ENCODE results near the gene SYT17.
"Not testable (repeated sequence)": the region's sequence is repeated elsewhere in the genome, so short reads cannot be mapped to it uniquely, and the experiment has no call there.

SYT17 gene

DNA sequence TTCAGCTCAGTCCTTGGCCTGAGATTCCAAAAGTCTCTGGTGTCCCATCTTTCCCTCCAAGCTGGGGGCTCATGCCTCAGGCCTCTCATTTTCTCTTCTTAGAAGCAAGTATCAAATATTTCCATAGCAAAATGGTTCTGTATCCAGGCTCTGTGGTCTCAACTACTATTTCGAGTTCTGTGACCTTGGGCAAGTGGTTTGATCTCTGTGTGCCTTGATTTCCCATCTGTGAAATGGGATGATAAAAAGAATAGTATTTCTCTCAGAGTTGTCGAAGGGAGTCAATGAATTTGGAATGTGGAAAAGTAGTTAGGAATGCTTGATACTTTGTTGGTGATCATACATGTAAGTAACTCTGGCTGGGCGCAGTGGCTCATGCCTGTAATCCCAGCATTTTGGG lies 6.4 kb downstream of the SYT17 start:
- DNase-seq: no peak

GRCh38 chr16:19175492-19176262 lies 7.6 kb downstream of the SYT17 start:
- no peak for DNase-seq

GRCh38 chr16:19177111-19177739 lies 9.2 kb downstream of the SYT17 start:
- peak; percentile 80 for DNase-seq

GRCh38 chr16:19179546-19180490 lies 11.8 kb downstream of the SYT17 start:
- peak; percentile 17 for DNase-seq

DNA sequence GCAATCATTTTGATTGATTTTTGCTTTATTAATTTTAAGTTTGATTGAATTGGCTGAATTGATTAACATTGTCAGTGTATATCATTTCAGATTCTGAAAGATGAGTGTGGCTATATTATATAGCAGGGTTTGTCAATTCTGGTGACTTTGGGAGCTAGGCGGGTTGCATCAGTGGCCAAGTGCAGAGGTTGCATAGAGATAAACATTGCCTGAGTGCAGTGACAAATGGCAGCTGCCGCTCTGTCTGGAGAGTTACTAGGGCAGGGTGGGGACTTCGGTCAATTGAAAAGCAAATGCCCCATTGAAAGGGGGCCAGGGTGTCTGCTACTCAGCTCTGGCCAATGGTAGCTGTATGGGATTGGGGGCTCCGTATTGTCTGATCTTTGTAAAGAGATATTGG lies 12.7 kb downstream of the SYT17 start:
- no peak for DNase-seq

- no peak for DNase-seq
Observed at GRCh38 chr16:19182481-19182880, 14.4 kb downstream of the SYT17 start.

- no peak for DNase-seq
Observed at GRCh38 chr16:19183187-19183586, 15.1 kb downstream of the SYT17 start.

DNA sequence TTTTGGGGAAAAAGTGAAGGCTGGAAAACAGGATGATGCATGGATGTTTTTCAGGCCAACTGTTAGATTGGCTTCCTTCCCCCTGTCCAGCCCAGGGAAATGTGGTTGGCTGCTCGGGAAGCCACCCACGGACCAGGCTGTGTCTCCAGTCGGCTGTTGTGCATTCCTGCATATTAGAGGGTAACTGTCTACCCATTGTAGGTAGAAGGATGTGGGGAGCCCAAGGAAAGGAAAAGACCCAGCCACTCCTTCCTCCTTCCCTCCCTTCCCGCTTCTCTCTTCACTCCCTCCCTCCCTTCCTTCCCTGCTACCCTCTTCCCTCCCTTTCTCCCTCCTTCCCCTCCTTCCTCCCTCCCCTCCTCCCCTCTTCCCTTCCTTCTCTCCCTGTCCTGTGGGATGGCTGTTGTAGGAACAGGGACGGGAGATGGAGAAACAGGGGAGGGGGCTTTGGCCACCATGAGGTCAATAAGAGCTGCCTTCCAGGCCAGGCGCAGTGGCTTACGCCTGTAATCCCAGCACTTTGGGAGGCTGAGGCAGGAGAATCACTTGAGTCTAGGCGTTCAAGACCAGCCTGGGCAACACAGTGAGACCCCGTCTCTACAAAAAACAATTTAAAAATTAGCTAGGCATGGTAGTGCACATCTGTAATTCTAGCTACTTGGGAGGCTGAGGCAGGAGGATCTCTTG lies 16.9 kb downstream of the SYT17 start:
- DNase-seq: no peak

DNA sequence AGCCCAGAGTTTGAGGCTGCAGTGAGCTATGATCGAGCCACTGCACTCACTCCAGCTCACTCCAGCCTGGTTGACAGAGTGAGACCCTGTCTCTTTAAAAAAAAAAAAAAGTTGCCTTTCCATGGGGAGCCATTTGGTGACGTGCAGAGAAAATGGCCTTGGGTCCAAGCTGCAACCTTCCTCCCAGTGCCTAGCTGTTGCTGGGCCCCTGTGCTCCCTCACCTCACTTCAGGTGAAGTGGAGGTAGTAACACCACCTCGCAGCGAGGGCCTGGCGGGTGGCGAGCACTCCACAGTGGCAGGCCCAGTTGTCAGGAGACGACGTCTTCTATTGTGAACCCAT lies 17.4 kb downstream of the SYT17 start:
- no peak for DNase-seq

DNA sequence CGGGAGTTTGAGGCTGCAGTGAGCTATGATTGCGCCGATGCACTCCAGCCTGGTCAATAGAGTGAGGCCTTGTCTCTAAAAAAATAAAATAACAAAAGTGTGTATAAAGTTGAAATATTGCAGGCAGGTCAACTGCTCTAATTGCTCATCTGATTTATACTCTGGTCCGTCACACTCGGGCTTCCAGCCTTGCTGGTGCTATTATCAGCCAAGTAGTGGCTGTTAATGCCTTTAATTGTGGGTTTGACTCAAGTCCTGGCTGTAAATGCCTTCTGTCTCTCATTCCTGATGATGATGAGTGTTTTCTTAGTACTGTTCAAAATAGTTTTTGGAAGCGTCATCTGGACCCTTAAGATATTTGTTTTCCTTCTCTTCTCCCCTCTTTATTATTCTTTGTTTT lies 18.4 kb downstream of the SYT17 start:
- no peak for DNase-seq

- not testable (repeated sequence) for DNase-seq
Observed at GRCh38 chr16:19187961-19188360, 19.9 kb downstream of the SYT17 start.

DNA sequence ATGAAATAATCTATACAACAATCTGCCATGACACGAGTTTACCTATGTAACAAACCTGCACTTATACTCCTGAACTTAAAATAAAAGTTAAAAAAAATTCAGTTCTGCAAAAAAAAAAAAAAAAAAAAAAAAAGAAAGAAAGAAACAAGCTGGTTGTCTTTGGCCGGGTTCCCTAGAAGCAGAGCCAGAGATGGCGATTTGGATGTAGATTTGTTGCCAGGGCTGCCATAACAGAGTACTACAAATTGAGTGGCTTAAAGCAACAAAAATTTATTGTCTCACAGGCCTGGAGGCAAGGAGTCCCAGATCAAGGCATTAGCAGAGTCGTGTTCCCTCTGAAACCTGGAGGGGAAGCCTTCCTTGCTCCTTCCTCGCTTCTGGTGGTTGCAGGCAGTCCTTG lies 20.4 kb downstream of the SYT17 start:
- no peak for DNase-seq

GRCh38 chr16:19192865-19193264 lies 24.8 kb downstream of the SYT17 start:
- no peak for DNase-seq

DNA sequence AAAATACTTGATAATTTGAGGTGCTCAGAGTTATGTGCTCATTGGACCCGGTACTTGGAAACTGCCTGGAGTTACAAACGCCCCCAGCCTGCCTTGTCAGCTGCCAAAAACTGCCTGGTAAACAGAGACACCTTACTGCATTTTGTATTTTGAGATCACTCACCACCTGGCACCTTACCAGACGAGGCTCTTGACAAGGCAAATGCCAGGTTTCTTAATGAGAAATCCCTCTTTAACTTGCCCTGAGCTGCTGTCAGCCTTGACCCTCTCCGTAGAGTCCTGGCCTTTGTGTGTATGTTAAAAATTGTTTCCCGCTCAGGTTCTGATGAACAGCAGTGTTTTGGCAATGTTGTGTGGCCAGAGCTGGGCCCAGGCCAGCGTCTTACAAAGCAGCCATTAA lies 28.8 kb downstream of the SYT17 start:
- DNase-seq: peak; percentile 28

- DNase-seq: no peak
Observed at GRCh38 chr16:19203374-19203966, 35.4 kb downstream of the SYT17 start.

DNA sequence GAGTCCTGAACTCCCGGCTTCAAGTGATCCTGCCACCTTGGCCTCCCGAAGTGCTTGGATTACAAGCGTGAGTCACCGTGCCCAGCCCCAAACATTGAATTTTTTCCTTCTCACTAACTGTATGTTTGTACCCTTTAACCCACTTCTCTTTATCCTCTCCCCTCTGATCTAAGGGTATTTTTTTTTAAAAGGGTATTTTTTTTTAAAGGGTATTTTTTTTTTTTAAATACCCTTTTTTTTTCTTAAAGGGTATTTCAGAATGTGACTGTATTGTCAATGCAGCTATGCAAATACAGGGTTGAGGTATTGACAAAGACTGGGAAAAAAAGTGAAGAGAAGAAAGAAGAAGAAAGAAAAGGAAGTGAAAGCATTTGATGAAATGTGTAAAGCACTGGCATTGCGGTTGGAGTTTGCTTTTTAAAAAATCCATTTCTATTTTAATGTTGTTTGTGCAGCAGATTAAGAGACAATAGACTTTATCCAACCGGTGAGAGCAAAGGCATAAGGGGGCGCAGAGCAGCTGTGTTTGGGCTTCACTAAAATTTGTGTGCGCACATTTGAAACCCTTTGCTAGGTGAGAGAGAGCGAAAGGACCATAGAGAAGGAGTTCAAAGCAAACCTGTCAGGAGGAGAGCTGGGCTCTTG lies 42.4 kb downstream of the SYT17 start:
- DNase-seq: peak; percentile 25

- DNase-seq: no peak
Observed at GRCh38 chr16:19210968-19211367, 42.9 kb downstream of the SYT17 start.

DNA sequence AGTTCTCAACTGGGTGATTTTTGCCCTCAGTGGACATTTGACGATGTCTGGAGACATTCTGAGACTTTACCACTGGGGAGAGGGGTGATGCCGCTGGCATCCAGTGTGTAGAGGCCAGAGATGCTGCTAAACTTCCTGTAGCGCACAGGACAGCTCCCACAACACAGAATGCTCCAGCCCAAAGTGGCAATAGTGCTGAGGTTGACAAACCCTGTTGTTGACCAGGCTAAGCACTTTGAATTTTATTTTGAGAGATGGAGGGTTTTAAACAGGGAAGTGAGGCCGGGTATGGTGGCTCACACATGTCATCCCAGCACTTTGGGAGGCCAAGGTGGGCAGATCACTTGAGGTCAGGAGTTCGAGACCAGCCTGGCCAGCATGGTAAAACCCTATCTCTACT lies 44.0 kb downstream of the SYT17 start:
- DNase-seq: no peak

DNA sequence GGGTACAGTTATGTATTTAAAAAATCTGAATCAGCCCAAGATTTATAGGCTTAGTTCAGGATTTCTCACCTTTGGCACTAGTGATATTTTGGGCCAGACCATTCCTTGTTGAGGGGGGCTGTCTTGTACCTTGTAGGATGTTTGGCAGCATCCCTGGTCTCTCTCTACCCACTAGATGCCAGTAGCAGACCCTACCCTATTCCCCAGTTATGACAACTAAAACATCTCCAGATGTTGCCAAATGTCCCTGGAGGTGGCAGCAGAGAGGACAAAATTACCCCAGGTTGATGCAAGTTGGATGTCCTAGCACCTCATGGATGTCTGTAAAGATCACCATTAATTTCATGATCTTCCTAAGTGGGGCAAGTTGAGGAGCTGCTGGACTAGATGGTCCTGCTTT lies 45.8 kb downstream of the SYT17 start:
- no peak for DNase-seq

DNA sequence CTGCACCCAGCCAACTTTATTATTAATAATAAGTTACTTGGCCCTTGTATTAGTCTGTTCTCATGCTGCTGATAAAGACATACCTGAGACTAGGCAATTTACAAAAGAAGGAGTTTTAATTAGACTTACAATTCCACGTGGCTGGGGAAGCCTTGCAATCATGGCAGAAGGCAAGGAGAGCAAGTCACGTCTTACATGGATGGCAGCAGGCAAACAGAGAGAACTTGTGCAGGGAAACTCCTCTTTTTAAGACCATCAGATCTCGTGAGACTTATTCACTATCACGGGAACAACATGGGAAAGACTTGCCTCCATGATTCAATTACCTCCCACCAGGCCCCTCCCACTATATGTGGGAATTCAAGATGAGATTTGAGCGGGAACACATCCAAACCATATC lies 47.7 kb downstream of the SYT17 start:
- DNase-seq: no peak

DNA sequence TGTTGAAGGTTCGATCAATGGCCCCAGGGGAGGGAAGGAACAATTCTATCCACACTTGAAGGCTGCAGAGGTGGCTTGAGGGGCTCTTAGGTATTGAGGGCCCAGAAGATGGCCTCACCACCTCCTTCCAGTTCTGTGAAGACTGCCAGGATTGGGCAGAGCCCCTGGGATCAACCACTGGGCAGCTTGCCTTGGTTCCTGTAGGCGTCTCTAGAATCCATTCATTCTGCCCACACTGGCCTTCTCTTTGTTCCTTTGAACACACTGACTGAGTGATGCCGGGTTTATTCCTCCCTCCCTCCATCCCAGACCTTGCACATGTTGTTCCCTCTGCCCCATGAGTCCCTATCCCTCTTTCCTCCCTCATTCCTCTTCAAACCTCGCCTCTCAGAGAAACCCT lies 50.5 kb downstream of the SYT17 start:
- no peak for DNase-seq

DNA sequence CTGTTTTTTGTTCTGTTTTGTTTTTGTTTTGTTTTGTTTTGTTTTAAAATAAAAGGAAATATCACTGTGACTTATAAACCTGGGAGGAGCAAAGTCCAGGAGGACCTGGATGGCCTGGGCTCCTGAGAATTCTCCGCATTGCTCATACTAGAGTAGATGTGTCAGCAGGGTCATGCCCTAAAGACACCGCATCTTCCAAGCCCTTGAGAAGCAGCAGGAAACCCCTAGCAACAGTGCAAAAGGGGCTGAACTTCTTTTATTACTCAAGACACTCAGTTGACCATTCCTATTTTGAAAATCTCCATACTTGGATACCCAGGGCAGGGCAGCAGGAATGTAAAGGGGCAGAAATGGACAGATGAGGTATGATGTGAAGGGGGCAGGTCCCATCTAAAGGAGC lies 51.8 kb downstream of the SYT17 start:
- DNase-seq: no peak
